GM19397 (cell line): ENCODE measurements around the gene CXorf58.
A peak's percentile ranks its signal among the peaks of the same experiment; 100 is the strongest.

ENCODE experiments used
- ATAC-seq: cut with Tn5 transposase; IDR thresholded peaks from one replicate; pipeline ENCODE4 v1.9.1; 2021; ENCODE audit warnings: mild to moderate bottlenecking, moderate library complexity; ENCODE audit not compliant: unreplicated experiment

Gene CXorf58

GRCh38 chrX:23900220-23900797 is 7.5 kb upstream of the CXorf58 start:
- ATAC-seq, result no peak

DNA sequence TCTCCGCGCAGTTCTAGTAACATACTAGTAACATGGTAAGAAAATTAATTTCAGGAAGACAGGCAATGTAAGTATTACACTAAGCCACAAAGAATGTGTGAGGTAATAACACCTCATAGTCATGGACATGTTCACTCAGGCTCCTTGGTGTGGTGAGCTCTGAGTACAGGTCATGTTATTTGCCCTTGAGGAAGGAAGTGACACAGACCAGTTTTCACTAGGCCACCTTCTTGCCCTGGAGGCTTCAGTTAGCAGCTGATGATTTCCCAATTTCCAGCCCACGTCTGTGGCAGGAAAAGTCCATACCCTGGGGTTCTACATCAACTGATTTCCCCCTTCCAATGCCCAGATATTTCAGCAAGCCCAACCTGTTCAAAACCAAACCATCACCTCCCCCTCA is 6.7 kb upstream of the CXorf58 start:
- no peak for ATAC-seq

- peak; percentile 67 for ATAC-seq
These were observed 6.0 kb upstream of the CXorf58 start for GRCh38 chrX:23901805-23902204.

GRCh38 chrX:23902419-23902818 is 5.4 kb upstream of the CXorf58 start:
- ATAC-seq, result no peak

DNA sequence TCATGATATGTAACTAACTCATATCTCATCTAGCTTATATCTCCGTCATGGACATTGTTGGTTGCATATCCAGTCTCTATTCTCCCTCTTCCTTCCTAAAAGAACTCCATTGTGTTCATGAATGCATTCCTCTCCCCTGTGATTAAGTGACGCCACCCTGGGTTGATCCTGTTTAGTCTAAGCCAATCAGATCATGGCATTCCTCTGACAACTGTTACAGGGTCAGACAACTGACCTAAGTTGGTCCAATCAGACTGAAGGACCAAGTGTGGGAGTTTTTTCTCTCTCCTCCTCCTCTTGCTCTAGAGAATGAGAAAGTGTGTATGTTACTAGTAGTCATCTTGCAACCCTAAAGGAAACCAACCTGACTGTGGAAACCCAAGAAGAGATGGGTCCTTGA is 3.7 kb upstream of the CXorf58 start:
- ATAC-seq, result no peak

DNA sequence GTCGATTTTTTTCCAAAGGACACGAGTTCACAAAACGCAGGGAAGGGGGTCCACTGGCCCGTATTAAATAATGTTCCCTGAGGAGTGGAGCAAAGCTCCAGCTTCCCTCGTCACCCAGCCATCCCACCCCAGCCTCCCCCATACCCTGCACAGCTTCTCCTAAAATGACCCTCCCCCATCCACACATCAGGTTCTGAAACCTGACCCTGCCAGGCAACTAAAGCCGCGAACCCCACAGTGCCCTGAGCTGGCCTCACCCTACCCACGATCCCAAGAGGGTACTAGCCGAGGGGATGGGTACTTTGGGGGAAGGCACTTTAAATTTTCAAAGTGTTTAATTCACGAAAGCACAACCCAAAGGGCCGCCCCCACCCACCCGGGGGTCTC is 702 bp upstream of the CXorf58 start:
- ATAC-seq, result peak; percentile 5

- no peak for ATAC-seq
These were observed 606 bp downstream of the CXorf58 start for GRCh38 chrX:23908219-23909004.

GRCh38 chrX:23911126-23911835 is 3.5 kb downstream of the CXorf58 start:
- no peak for ATAC-seq

DNA sequence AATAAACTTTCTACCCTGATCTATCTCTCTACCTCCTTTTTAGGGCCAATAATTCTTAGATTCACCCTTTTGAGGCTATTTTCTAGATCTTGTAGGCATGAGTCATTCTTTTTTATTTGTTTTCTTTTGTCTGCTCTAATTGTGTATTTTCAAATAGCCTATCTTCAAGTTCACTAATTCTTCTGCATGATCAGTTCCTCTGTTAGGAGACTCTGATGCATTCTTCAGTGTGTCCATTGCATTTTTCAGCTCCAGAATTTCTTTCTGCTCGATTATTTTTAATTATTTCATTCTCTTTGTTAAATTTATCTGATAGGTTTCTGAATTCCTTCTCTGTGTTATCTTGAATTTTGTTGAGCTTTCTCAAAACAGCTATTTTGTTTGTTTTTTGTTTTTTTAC is 11.3 kb downstream of the CXorf58 start:
- no peak for ATAC-seq

GRCh38 chrX:23919706-23920320 is 12.0 kb downstream of the CXorf58 start:
- ATAC-seq, result no peak

DNA sequence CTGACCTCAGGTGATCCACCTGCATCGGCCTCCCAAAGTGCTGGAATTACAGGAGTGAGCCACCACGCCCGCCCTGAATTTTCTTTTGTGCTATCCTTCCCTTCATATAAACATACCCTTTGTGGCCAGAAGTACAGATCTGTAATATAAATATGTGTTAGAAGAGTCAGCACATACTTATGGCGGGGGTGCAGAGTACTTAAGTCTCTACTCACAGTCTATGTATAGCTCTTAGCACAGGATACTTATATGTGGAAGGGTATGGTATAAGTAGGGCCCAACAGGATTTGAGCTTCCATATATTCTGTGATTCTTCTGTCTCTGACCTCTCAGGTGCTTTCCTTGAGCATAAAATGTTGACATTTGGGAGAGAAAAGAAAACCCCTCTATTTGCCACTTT is 18.2 kb downstream of the CXorf58 start:
- no peak for ATAC-seq

- ATAC-seq, result no peak
These were observed 23.2 kb downstream of the CXorf58 start for GRCh38 chrX:23930894-23931604.

- ATAC-seq, result no peak
These were observed 24.2 kb downstream of the CXorf58 start for GRCh38 chrX:23932046-23932445.

DNA sequence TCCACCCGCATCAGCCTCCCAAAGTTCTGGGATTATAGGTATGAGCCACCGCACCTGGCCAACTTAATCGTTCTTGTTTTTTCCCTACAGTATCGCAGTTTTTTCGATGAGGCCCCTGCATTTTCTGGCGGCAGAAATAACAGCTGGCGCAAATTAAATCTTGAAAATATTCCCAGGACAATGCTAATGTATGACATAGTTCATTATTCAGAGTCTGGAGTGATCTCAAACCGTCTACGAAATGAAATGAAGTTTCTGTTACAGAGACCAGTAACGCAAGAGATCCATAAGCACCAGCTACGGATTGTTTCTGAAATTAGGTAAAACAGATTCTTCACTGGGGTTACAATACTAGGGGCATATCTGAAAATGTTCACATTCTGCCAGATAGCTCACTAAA is 27.3 kb downstream of the CXorf58 start:
- no peak for ATAC-seq

GRCh38 chrX:23936180-23936579 is 28.4 kb downstream of the CXorf58 start:
- ATAC-seq, result no peak

DNA sequence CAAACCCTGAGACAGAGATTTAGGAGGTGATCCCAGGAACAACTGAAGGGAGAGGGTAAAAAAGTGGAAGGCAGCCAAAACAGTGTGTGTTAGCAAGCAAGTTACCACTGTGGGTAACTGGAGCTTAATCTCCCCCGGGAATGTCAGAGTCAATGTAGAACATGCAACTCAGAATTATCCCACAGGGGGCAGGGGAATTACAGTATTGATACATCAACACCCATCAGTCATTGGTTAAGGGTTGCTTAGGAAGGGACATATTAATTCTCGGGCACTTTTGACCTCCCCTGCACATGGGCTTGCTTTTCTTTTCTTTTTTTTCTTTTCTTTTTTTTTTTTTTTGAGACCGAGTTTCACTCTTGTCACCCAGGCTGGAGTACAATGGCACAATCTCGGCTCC is 29.3 kb downstream of the CXorf58 start:
- ATAC-seq, result no peak

DNA sequence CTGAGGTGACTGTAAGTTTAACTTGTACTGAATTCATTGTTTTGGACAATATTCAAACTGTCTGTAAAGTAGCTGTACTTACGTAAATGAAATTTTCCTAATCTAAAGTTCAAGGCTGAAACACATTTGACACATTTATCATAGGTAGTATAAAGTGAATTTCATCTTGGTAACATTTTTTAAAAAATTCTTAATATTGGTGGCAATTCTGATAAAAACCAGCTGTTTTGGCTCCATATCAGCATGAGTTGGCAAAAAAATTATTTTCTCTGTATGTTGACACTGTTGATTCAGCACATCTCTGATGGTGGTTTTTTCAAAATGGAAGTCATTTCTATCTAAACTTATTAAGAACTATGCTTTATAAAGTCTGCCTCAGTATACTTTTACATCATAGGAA is 30.9 kb downstream of the CXorf58 start:
- ATAC-seq, result no peak

GRCh38 chrX:23939203-23939602 is 31.4 kb downstream of the CXorf58 start:
- ATAC-seq, result no peak

DNA sequence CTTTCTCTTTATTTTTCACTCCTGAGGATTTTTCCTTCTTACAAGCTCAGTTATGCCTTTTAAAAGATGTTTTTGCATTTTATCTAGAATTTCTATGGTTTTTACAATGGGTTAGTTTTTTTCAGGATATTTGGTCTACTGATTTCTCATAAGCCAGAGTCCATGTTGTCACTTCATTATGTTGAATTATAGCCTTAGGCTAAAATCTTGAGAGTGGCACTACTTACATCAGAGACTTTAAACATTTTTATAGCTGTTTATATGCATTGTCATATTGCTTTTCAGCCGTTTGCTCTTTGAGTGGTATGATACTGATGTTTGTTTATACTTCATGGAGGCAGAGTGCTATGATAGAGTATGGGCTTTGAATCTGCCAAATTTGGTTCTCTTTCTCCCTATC is 36.4 kb downstream of the CXorf58 start:
- ATAC-seq, result no peak

GRCh38 chrX:23945206-23945605 is 37.4 kb downstream of the CXorf58 start:
- ATAC-seq, result no peak

- ATAC-seq, result no peak
These were observed 44.6 kb downstream of the CXorf58 start for GRCh38 chrX:23952391-23952790.
